CD14-positive monocyte (primary cell): ENCODE results near the gene WDR48. TPM values are rescaled to one million over a fixed set of nuclear protein-coding genes. Genes with fewer than 3 reads are reported as not detected.

Experiments used
- DNase-seq, 3 donors: peaks; one replicate each; pipeline ENCODE4 v3.0.0-alpha.2; 2011 to 2022
- H2AFZ ChIP-seq: 2 replicates; pipeline ENCODE4 v1.6.0; 2012; ENCODE audit warnings: mild to moderate bottlenecking, low read depth, low read length, inconsistent platforms; ENCODE audit not compliant: insufficient read depth, poor library complexity, severe bottlenecking
- H3K27ac ChIP-seq, 2 donors: 1 replicate in 1 of 2; 2 replicates in 1 of 2; pipeline ENCODE4 v1.5.1; 2012 to 2013; ENCODE audit warnings: low read length in 2 of 2, control low read depth in 1 of 2, inconsistent platforms in 1 of 2, low read depth in 1 of 2, mild to moderate bottlenecking in 1 of 2
- H3K27me3 ChIP-seq, 2 donors: one replicate each; pipeline versions ENCODE4 v1.6.0 to v1.6.1; 2011 to 2013; ENCODE audit warnings: low read length in 2 of 2; ENCODE audit not compliant: control insufficient read depth in 2 of 2, insufficient read depth in 2 of 2
- H3K36me3 ChIP-seq, 2 donors: replicated peaks in 1 of 2; 1 replicate in 1 of 2; 2 replicates in 1 of 2; pipeline versions ENCODE4 v1.5.1 to v1.6.1; 2012 to 2013; ENCODE audit warnings: low read length in 2 of 2, control low read depth in 1 of 2, inconsistent platforms in 1 of 2, mild to moderate bottlenecking in 1 of 2; ENCODE audit not compliant: insufficient read depth in 2 of 2, control insufficient read depth in 1 of 2
- H3K4me1 ChIP-seq, 2 donors: 1 replicate in 1 of 2; 2 replicates in 1 of 2; pipeline versions ENCODE4 v1.5.1 to v1.6.1; 2012 to 2013; ENCODE audit warnings: low read length in 2 of 2, control low read depth in 1 of 2, inconsistent platforms in 1 of 2, mild to moderate bottlenecking in 1 of 2, moderate library complexity in 1 of 2; ENCODE audit not compliant: insufficient read depth in 2 of 2, control insufficient read depth in 1 of 2
- H3K4me2 ChIP-seq: replicated peaks from 2 replicates; pipeline ENCODE3; 2012; ENCODE audit warnings: low read length, moderate library complexity, mild to moderate bottlenecking; ENCODE audit not compliant: poor library complexity, severe bottlenecking; ENCODE audit errors: extremely low read depth
- H3K4me3 ChIP-seq, 3 experiments: fragments of 200-600 bp in 1 of 3; sonication (generic) in 1 of 3; replicated peaks in 1 of 3; 1 replicate in 2 of 3; 2 replicates in 1 of 3; pipeline ENCODE4 v1.5.1; 2011 to 2013; ENCODE audit warnings: low read length in 3 of 3, mild to moderate bottlenecking in 3 of 3, control low read depth in 2 of 3, low read depth in 2 of 3, inconsistent platforms in 1 of 3, moderate library complexity in 1 of 3
- H3K79me2 ChIP-seq: 2 replicates; pipeline ENCODE4 v1.6.0; 2012; ENCODE audit warnings: mild to moderate bottlenecking, control low read depth, inconsistent platforms, low read length, moderate library complexity; ENCODE audit not compliant: insufficient read depth
- H3K9ac ChIP-seq: 2 replicates; pipeline ENCODE4 v1.6.0; 2017; ENCODE audit warnings: low read length, mild to moderate bottlenecking; ENCODE audit not compliant: insufficient read depth, poor library complexity, severe bottlenecking
- H3K9me3 ChIP-seq, 2 donors: replicated peaks in 1 of 2; 1 replicate in 1 of 2; 2 replicates in 1 of 2; pipeline versions ENCODE4 v1.5.1 to v1.6.1; 2012 to 2013; ENCODE audit warnings: low read length in 2 of 2, control low read depth in 1 of 2; ENCODE audit not compliant: control insufficient read depth in 1 of 2, insufficient read depth in 1 of 2
- H4K20me1 ChIP-seq: 2 replicates; pipeline ENCODE4 v1.6.0; 2012; ENCODE audit warnings: mild to moderate bottlenecking, low read length, control low read depth, moderate library complexity; ENCODE audit not compliant: insufficient read depth
- H3K27ac Mint-ChIP-seq, 7 donors: one replicate each; pipeline ENCODE4 v1.8.0; 2020; ENCODE audit warnings: mild to moderate bottlenecking in 7 of 7, mixed read lengths in 7 of 7, moderate library complexity in 6 of 7, inconsistent platforms in 2 of 7
- H3K27me3 Mint-ChIP-seq, 3 donors: one replicate each; pipeline ENCODE4 v1.8.0; 2021 to 2022; ENCODE audit warnings: low read depth in 3 of 3, mild to moderate bottlenecking in 3 of 3, mixed read lengths in 3 of 3, moderate library complexity in 3 of 3, inconsistent platforms in 1 of 3
- H3K36me3 Mint-ChIP-seq, 2 donors: one replicate each; pipeline ENCODE4 v1.8.0; 2020; ENCODE audit warnings: mixed read lengths in 2 of 2, inconsistent platforms in 1 of 2, mild to moderate bottlenecking in 1 of 2
- H3K4me1 Mint-ChIP-seq: one replicate; pipeline ENCODE4 v1.8.0; 2020; ENCODE audit warnings: mild to moderate bottlenecking, mixed read lengths
- H3K4me3 Mint-ChIP-seq, 2 donors: one replicate each; pipeline ENCODE4 v1.8.0; 2020; ENCODE audit warnings: mild to moderate bottlenecking in 2 of 2, mixed read lengths in 2 of 2, moderate library complexity in 1 of 2
- H3K9me3 Mint-ChIP-seq, 7 donors: one replicate each; pipeline ENCODE4 v1.8.0; 2020 to 2022; ENCODE audit warnings: mixed read lengths in 7 of 7, mild to moderate bottlenecking in 6 of 7, moderate library complexity in 6 of 7, inconsistent platforms in 2 of 7
- CTCF ChIP-seq: fragments of 200-600 bp; IDR thresholded peaks from one replicate; pipeline ENCODE4 v1.8.0; 2022; ENCODE audit warnings: antibody characterized with exemption, mild to moderate bottlenecking
- WGBS: methylation state at CpG from one replicate; pipeline ENCODE4 v1.1.5; 2013; ENCODE audit warnings: missing lambda C conversion rate; ENCODE audit not compliant: insufficient coverage; 5-methylcytosine and 5-hydroxymethylcytosine counted together
- intact Hi-C, 2 donors: fragments of 100-400 bp; cut with micrococcal nuclease; formaldehyde crosslinking; loops; one replicate each; pipeline versions ENCODE4 v1.15.0 to v1.15.1; 2023
- polyA minus RNA-seq: library from RNA; depleted of rRNA, polyadenylated mRNA; stranded (reverse); fragments of >200 nt; gene quantifications from 2 replicates; pipeline ENCODE4 v1.2.3, GENCODE V29; 2012
- polyA plus RNA-seq, 3 donors: library from polyadenylated mRNA; depleted of rRNA in 1 of 3; unstranded in 2 of 3; stranded (reverse) in 1 of 3; fragments of 300-500 nt in 2 of 3; fragments of >200 nt in 1 of 3; fragmentation: Illumina TruSeq in 2 of 3; gene quantifications; 1 replicate in 2 of 3; 2 replicates in 1 of 3; pipeline ENCODE4 v1.2.3, GENCODE V29; 2012 to 2021
- total RNA-seq, 12 experiments: library from RNA in 1 of 12; stranded (reverse) in 1 of 12; fragments of 120-200 nt in 1 of 12; gene quantifications; one replicate each; pipeline ENCODE4 v1.2.4 and lab custom pipeline; 2013 to 2026; ENCODE audit warnings: mixed read lengths in 6 of 12, inconsistent platforms in 1 of 12

Gene WDR48
- total RNA-seq (2013): 29.9 TPM
- polyA plus RNA-seq: 10 to 100 TPM; 15.0 to 22.7 (median 17.1) TPM
- 12.9 and 14.6 TPM in 2 replicates for polyA minus RNA-seq
- 63.8 to 107 (median 81.5) reads per million in 11 experiments for total RNA-seq (lab: John Stamatoyannopoulos, UW)

DNA sequence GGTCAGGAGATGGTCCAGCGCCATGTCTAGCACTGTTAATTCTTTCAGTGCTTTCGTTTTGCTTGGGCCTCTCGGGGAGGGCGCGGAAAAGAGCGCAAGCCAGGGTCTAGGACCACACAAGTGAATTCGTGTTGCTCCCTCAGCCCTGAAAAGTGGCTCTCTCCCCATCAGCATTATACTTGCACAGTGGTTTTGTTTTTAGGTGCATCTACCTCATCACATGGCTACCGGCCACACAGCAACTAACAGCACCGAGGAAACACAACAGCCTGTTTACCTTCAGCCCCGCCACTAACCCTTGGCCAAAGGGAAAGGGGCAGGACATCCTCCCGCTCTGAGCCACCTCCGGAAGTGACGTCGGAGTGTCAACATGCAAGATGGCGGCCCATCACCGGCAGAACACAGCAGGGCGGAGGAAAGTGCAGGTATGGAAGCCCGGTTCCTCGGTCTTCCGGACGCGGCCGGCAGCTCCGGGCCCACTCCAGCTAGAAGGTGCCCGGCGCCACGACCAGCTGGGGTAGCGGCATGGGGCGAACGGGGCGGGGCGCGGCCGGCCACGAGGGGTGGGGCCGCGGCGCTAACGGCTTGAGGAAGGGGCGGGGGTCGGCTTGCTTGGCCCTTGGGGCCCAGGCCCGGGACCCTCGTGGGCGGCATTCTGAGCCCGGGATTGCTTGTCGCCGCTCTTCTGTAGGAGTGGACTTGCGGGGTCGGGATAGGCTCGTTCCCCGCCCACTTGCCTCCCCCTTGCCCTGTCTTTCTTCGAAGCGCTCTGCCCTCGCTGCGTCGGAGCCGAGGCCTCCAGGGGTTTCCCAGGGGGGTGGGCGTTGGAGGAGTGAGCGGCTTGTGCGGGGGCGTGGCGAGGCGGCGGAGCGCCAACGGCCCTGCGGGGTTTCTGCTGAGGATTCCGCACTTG lies at the start of gene WDR48, which contains the start of gene SCN11A:
TSS of gene WDR48 (plus strand) at position 368 of the 913 bp plus-strand sequence. CDS start at position 378, 10 bp downstream.
TSS of gene SCN11A (minus strand) at position 296 of the 913 bp plus-strand sequence. CDS start 101,582 bp downstream, outside the sequence.
- Mint-ChIP-seq H3K27me3 (no peaks in the 10 kb centered on the region), H3K4me3 (peak within 1 kb of the TSS; percentile 82 to 98), H3K36me3 (peaks cover 0 to 2% of the 10 kb centered on the region in 2 donors), H3K9me3 (peaks cover 0 to 2% (median 0%) of the 10 kb centered on the region in 7 donors), H3K4me1 (peaks cover 36% of the 10 kb centered on the region), H3K27ac (peak within 1 kb of the TSS; percentile 93 to 98 (median 95))
- Histone ChIP-seq H3K4me2 (peak within 1 kb of the TSS; percentile 95), H3K9me3 (no peaks in the 10 kb centered on the region), H3K27me3 (no peaks in the 10 kb centered on the region), H3K27ac (peak within 1 kb of the TSS; percentile 67 to 97), H4K20me1 (peaks cover 12% of the 10 kb centered on the region), H3K4me3 (peak within 1 kb of the TSS; percentile 64 to 93 (median 84)), H3K4me1 (peaks cover 17 to 21% of the 10 kb centered on the region in 2 donors), H2AFZ (peak within 1 kb of the TSS; percentile 98), H3K79me2 (peaks cover 49% of the 10 kb centered on the region), H3K36me3 (no peaks in the 10 kb centered on the region), H3K9ac (peak within 1 kb of the TSS; percentile 98)
- under 1% methylated on average over 51 of the region's 68 CpGs for WGBS
- DNase-seq: peak; percentile 88 to 90 (median 90)
- intact Hi-C loops: no loop called here
- TF ChIP-seq CTCF: no peak

DNA sequence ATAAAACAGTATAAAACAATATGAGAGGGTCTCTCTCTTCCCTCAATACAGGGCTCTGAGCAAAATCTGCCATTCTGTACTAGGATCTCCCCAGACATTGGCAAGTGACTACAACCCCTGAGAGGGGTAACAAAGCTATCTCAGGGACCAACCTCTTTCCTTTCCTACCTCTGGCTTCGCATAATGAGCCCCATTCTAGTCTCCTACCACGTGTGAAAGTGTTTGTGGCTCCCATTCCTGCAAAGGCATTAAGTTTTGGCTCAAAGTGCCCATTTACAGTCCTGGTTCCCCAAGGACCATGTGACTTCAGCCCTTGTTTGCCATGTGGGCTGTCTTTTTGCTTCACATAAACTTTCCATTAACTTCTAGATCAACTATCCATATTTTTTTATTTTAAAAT lies 46.5 kb upstream of the WDR48 start:
- peaks cover 0 to 3% (median 1%) of the 10 kb centered on the region in 3 donors for H3K27me3 Mint-ChIP-seq
- Histone ChIP-seq H3K4me2 (no peak overlapping the region), H4K20me1 (no peaks in the 10 kb centered on the region), H3K27ac (no peak overlapping the region), H3K9ac (no peak overlapping the region), H3K79me2 (no peaks in the 10 kb centered on the region), H2AFZ (no peak overlapping the region), H3K9me3 (no peaks in the 10 kb centered on the region), H3K27me3 (no peaks in the 10 kb centered on the region), H3K36me3 (no peaks in the 10 kb centered on the region), H3K4me3 (no peak overlapping the region), H3K4me1 (no peaks in the 10 kb centered on the region)
- TF ChIP-seq CTCF: no peak
- H3K4me1 Mint-ChIP-seq: no peaks in the 10 kb centered on the region
- no peaks in the 10 kb centered on the region for H3K36me3 Mint-ChIP-seq
- no peak for DNase-seq
- H3K4me3 Mint-ChIP-seq: no peak overlapping the region
- 67% methylated on average over 2 of the region's 2 CpGs for WGBS
- H3K27ac Mint-ChIP-seq: no peak overlapping the region
- intact Hi-C loops: no loop called here
- H3K9me3 Mint-ChIP-seq: peaks cover 0 to 8% (median 0%) of the 10 kb centered on the region in 7 donors
